RWPE2 (cell line): Measurements from ENCODE around the gene MPRIP.
A peak's percentile ranks its signal among the peaks of the same experiment; 100 is the strongest.

Experiments
- ATAC-seq: fragments of 200-7000 bp; cut with Tn5 transposase; 3 replicates; pipeline ENCODE4 v1.9.1; 2021; ENCODE audit warnings: low read depth
- DNase-seq: peaks from one replicate; pipeline ENCODE4 v3.0.0-alpha.2; 2020; ENCODE audit warnings: low spot score
- H3K27ac ChIP-seq: fragments of 450-650 bp; 2 replicates; pipeline ENCODE4 v1.5.1; 2017; ENCODE audit warnings: mild to moderate bottlenecking; ENCODE audit not compliant: poor library complexity, severe bottlenecking
- H3K27me3 ChIP-seq: fragments of 250-450 bp; sonication (Bioruptor Pico); 2 replicates; pipeline ENCODE4 v1.5.1; 2021; ENCODE audit warnings: mild to moderate bottlenecking, moderate library complexity; ENCODE audit not compliant: insufficient read depth, poor library complexity, severe bottlenecking
- H3K36me3 ChIP-seq: fragments of 250-450 bp; sonication (Bioruptor Pico); 2 replicates; pipeline ENCODE4 v1.5.1; 2020; ENCODE audit warnings: low read depth, mild to moderate bottlenecking, moderate library complexity
- H3K4me1 ChIP-seq: fragments of 250-450 bp; sonication (Bioruptor Pico); 2 replicates; pipeline ENCODE4 v1.5.1; 2021; ENCODE audit warnings: mild to moderate bottlenecking, moderate library complexity; ENCODE audit not compliant: insufficient read depth, poor library complexity, severe bottlenecking
- H3K4me3 ChIP-seq: fragments of 250-450 bp; sonication (Bioruptor Pico); 2 replicates; pipeline ENCODE4 v1.5.1; 2021; ENCODE audit warnings: mild to moderate bottlenecking, moderate library complexity; ENCODE audit not compliant: severe bottlenecking
- H3K9me3 ChIP-seq: fragments of 250-450 bp; sonication (Bioruptor Pico); 2 replicates; pipeline ENCODE4 v1.5.1; 2021; ENCODE audit warnings: mild to moderate bottlenecking, moderate library complexity; ENCODE audit not compliant: severe bottlenecking
- CTCF ChIP-seq: fragments of 450-650 bp; IDR thresholded peaks from one replicate; pipeline ENCODE4 v1.5.1; 2017; ENCODE audit warnings: mild to moderate bottlenecking, moderate library complexity; ENCODE audit not compliant: poor library complexity, severe bottlenecking

MPRIP gene

GRCh38 chr17:17203173-17203730, 161.0 kb downstream of the MPRIP start:
- H3K9me3 ChIP-seq: no peaks in the 10 kb centered on the region
- no peak overlapping the region for H3K4me3 ChIP-seq
- H3K4me1 ChIP-seq: no peaks in the 10 kb centered on the region
- H3K27ac ChIP-seq: no peak overlapping the region
- H3K36me3 ChIP-seq: no peaks in the 10 kb centered on the region; the same call in 1 of the 2 replicates
- no peak for DNase-seq
- TF ChIP-seq CTCF: no peak
- no peaks in the 10 kb centered on the region for H3K27me3 ChIP-seq
- no peak for ATAC-seq

- Histone ChIP-seq H3K4me1 (no peaks in the 10 kb centered on the region), H3K36me3 (no peaks in the 10 kb centered on the region; the same call in 1 of the 2 replicates), H3K4me3 (no peak overlapping the region), H3K27ac (no peak overlapping the region), H3K9me3 (no peaks in the 10 kb centered on the region), H3K27me3 (no peaks in the 10 kb centered on the region)
- DNase-seq: no peak
- TF ChIP-seq CTCF: no peak
- no peak for ATAC-seq
These were observed 161.9 kb downstream of the MPRIP start for GRCh38 chr17:17204041-17204591.

DNA sequence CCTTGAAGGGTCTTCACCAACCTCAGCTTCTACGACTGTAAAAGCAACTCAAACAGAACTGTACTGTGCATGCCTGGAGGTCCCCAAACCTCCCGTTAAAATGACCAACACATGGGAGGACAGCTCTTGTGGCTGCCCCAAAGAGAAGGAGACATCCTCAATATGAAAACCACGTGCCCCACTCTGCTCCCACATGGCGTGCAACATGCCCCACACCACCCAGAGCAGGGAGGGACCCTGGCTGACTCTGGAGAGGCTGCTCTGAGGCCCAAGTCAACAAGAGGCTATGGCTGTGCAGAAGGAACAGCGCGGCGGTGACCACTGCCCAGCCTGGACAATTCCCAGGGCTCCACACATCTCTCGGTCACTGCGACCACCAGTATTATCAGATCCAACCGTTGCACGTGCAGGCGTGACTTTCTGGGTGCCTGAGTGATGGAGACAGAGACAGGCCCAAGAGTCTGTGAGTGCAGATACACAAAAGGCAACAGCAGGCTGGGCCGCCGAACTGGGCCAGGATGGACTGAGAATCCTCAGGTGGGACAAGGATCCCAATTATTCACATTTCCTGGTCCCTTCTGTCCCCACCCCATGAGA, 162.5 kb downstream of the MPRIP start:
- Histone ChIP-seq H3K4me1 (no peaks in the 10 kb centered on the region), H3K27ac (no peak overlapping the region), H3K4me3 (peak overlapping the region; percentile 37), H3K36me3 (no peaks in the 10 kb centered on the region; the same call in 1 of the 2 replicates), H3K27me3 (no peaks in the 10 kb centered on the region), H3K9me3 (no peaks in the 10 kb centered on the region)
- DNase-seq (no peak), ATAC-seq (no peak)
- no peak for TF ChIP-seq CTCF

GRCh38 chr17:17205368-17206123, 163.3 kb downstream of the MPRIP start:
- no peaks in the 10 kb centered on the region; the same call in 1 of the 2 replicates for H3K36me3 ChIP-seq
- no peaks in the 10 kb centered on the region for H3K27me3 ChIP-seq
- H3K4me3 ChIP-seq: peak overlapping the region; percentile 37
- H3K27ac ChIP-seq: peak overlapping the region; percentile 27
- peak; percentile 14 for TF ChIP-seq CTCF
- no peaks in the 10 kb centered on the region for H3K4me1 ChIP-seq
- no peaks in the 10 kb centered on the region for H3K9me3 ChIP-seq
- DNase-seq: no peak
- ATAC-seq: peak; percentile 76
